Measurements from ENCODE around the gene BRI3. TPM values are rescaled to one million over a fixed set of nuclear protein-coding genes. Genes with fewer than 3 reads are reported as not detected.

The BRI3 gene
- total and polyA plus RNA-seq, 2 of the 4 experiments (the other 2 are of a cell fraction): 24.7 to 68.3 TPM

DNA sequence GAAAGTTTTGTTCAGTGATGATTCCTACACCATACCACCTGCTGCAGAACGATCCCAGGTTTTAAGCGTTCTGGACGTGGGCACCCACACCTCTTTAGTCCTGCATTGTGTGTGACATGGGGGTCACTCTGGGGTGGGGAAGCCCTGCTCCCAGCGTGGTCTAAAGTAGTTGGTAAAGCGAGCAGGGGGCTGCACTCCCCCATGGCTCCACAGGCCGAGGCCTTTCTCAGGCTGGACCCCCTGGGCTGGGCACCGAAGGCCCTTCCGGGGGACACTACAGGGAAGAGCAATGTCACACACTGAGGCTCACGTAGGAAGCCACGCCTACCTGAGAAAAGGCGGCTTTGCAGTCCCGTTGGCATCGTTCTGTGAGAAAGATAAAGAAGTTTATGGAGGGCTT lies 12.3 kb downstream of the BRI3 start:
- Histone ChIP-seq H3K27me3 (ENCODE audit: control insufficient read depth, insufficient read depth, low read length) (no peaks in the 10 kb centered on the region), H2BK15ac (ENCODE audit: low read depth, low read length) (no peak overlapping the region), H2AFZ (replicated peaks; ENCODE audit: low read length, poor library complexity) (no peak overlapping the region), H2BK20ac (ENCODE audit: low read depth, low read length) (no peak overlapping the region), H4K20me1 (ENCODE audit: insufficient read depth, low read length) (peaks cover 59% of the 10 kb centered on the region), H3K4me3 (ENCODE audit: insufficient read depth, low read depth, low read length) (no peak overlapping the region), H3K4ac (ENCODE audit: low read depth, low read length) (no peak overlapping the region), H2AK5ac (ENCODE audit: low read depth, low read length) (no peak overlapping the region), H3K14ac (replicated peaks; ENCODE audit: low read depth, low read length) (no peak overlapping the region), H3K4me2 (ENCODE audit: low read depth, low read length) (no peak overlapping the region), H4K91ac (ENCODE audit: insufficient read depth, low read depth, low read length) (no peak overlapping the region), H3K23ac (ENCODE audit: low read depth, low read length) (no peak overlapping the region), H3K9me1 (ENCODE audit: insufficient read depth, low read length) (peaks cover 4% of the 10 kb centered on the region), H4K5ac (ENCODE audit: low read depth, low read length) (no peak overlapping the region), H3K27ac (ENCODE audit: insufficient read depth, low read length) (no peak overlapping the region), H3K9me3 (ENCODE audit: control insufficient read depth, insufficient read depth, low read length) (no peaks in the 10 kb centered on the region), H3K18ac (ENCODE audit: low read depth, low read length) (no peak overlapping the region), H2AK9ac (replicated peaks; ENCODE audit: low read depth, low read length, poor library complexity) (no peak overlapping the region), H3K56ac (ENCODE audit: extremely low read depth, insufficient read depth, low read length) (no peak overlapping the region), H2BK5ac (ENCODE audit: low read depth, low read length, poor library complexity, severe bottlenecking) (no peak overlapping the region), H3K36me3 (ENCODE audit: control insufficient read depth, insufficient read depth, low read length) (peaks cover 52% of the 10 kb centered on the region), H4K8ac (ENCODE audit: low read depth in 2 of 2, low read length in 2 of 2) (no peak overlapping the region), H3K79me1 (ENCODE audit: low read depth in 1 of 2, low read length in 2 of 2) (peaks cover 12 to 68% of the 10 kb centered on the region in 2 experiments), H3K4me1 (ENCODE audit: control insufficient read depth, insufficient read depth, low read length) (no peaks in the 10 kb centered on the region; the same call in 1 of the 2 replicates), H3K9ac (ENCODE audit: low read depth, low read length) (no peak overlapping the region), H2BK120ac (ENCODE audit: low read depth, low read length) (no peak overlapping the region)
- intact Hi-C loops (cut with micrococcal nuclease): loop anchor here (1.0 kb wide), 2 partner anchors 106 to 548 kb away; no protein-coding TSS in a partner anchor
- dilution Hi-C loops (cut with HindIII; ENCODE audit: low sequenced_read_pairs, unreplicated experiment): no loop called here
- TF ChIP-seq BHLHE40 (IDR thresholded peaks at IDR 0.05; ENCODE audit: low read depth, low read length): no peak
- no peak for TF ChIP-seq RAD21 (IDR thresholded peaks at IDR 0.05; ENCODE audit: low read length)
- no peak for TF ChIP-seq CEBPB (IDR thresholded peaks at IDR 0.05; ENCODE audit: low read depth, low read length)
- TF ChIP-seq MAZ (IDR thresholded peaks at IDR 0.05; ENCODE audit: borderline replicate concordance, low read depth, low read length): no peak
- TF ChIP-seq ELK1 (IDR thresholded peaks at IDR 0.05; ENCODE audit: borderline replicate concordance, low read depth, low read length): no peak
- TF ChIP-seq, protein P1, sequence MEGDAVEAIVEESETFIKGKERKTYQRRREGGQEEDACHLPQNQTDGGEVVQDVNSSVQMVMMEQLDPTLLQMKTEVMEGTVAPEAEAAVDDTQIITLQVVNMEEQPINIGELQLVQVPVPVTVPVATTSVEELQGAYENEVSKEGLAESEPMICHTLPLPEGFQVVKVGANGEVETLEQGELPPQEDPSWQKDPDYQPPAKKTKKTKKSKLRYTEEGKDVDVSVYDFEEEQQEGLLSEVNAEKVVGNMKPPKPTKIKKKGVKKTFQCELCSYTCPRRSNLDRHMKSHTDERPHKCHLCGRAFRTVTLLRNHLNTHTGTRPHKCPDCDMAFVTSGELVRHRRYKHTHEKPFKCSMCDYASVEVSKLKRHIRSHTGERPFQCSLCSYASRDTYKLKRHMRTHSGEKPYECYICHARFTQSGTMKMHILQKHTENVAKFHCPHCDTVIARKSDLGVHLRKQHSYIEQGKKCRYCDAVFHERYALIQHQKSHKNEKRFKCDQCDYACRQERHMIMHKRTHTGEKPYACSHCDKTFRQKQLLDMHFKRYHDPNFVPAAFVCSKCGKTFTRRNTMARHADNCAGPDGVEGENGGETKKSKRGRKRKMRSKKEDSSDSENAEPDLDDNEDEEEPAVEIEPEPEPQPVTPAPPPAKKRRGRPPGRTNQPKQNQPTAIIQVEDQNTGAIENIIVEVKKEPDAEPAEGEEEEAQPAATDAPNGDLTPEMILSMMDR (conservative IDR thresholded peaks at IDR 0.05; ENCODE audit: low read depth, low read length): no peak
- no peak for TF ChIP-seq POLR2A (IDR thresholded peaks at IDR 0.05; ENCODE audit: low read depth, low read length)
- TF ChIP-seq SMC3 (IDR thresholded peaks at IDR 0.05; ENCODE audit: low read depth, low read length): no peak
- TF ChIP-seq MXI1 (IDR thresholded peaks at IDR 0.05; ENCODE audit: borderline replicate concordance, low read depth, low read length): no peak
- TF ChIP-seq RCOR1 (IDR thresholded peaks at IDR 0.05; ENCODE audit: insufficient replicate concordance, low read length): no peak
- TF ChIP-seq CHD1 (IDR thresholded peaks at IDR 0.05; ENCODE audit: low read depth, low read length): no peak
- TF ChIP-seq USF2 (IDR thresholded peaks at IDR 0.05; ENCODE audit: low read depth, low read length): no peak
- TF ChIP-seq FOS (IDR thresholded peaks at IDR 0.05; ENCODE audit: low read depth, low read length): no peak
- TF ChIP-seq MAFK (IDR thresholded peaks at IDR 0.05; ENCODE audit: low read depth, low read length): no peak
- TF ChIP-seq RFX5 (IDR thresholded peaks at IDR 0.05; ENCODE audit: low read depth, low read length): no peak
- no peak for TF ChIP-seq NFE2L2 (IDR thresholded peaks at IDR 0.05; ENCODE audit: low read depth, low read length)
- ChIA-PET POLR2A (ENCODE audit: unreplicated experiment) (no interaction called here), CTCF (no interaction called here)
- in situ Hi-C loops (cut with MboI; ENCODE audit: low sequenced_read_pairs): no loop called here
- no peak for ATAC-seq (ENCODE audit: low read depth)
- DNase-seq: no peak
- 97% methylated on average over 5 of the region's 13 CpGs; no CpG with 5 or more reads in 1 of the 2 experiments for WGBS, 2 experiments (ENCODE audit: extremely low coverage in 2 of 2, insufficient read length in 1 of 2)
- BruUV-seq (replicated peaks): no TSS peak

Measured in IMR-90 (cell line).